ENCODE measurements around the gene GRIK2.

The GRIK2 gene

DNA sequence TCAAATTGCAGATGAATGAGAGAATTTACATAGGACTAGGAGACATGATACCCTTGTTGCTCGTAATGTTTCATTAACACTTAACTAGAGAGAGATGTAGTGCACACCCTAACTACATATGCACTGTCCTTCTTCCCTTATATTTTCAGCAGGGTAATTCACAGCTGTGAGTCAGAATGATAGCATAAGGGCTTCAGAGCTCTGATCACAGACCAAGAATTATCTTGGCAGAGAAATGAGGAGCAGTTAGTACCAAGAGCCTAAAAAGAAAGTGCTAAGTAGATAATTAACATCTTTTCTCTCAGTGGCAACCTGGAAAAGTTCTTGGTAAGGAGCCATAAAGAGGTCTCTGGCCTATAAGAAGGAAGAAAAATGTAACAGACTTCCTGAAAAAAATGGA lies 35.8 kb downstream of the GRIK2 start:
- no peak for DNase-seq (ENCODE audit: low read depth, low spot score)
- no CpG with 5 or more reads among the region's 1 CpG for WGBS (ENCODE audit: insufficient coverage, insufficient read length)
- Histone ChIP-seq H3K9me3 (ENCODE audit: control insufficient read depth, insufficient read depth, low read length) (no peaks in the 10 kb centered on the region), H3K36me3 (ENCODE audit: control insufficient read depth, insufficient read depth, low read length) (no peaks in the 10 kb centered on the region), H3K4me3 (ENCODE audit: low read length) (no peak overlapping the region), H3K4me1 (ENCODE audit: control insufficient read depth, insufficient read depth, low read length) (no peaks in the 10 kb centered on the region), H3K27ac (ENCODE audit: low read length) (no peak overlapping the region), H3K27me3 (ENCODE audit: control insufficient read depth, insufficient read depth, low read length) (no peaks in the 10 kb centered on the region)

DNA sequence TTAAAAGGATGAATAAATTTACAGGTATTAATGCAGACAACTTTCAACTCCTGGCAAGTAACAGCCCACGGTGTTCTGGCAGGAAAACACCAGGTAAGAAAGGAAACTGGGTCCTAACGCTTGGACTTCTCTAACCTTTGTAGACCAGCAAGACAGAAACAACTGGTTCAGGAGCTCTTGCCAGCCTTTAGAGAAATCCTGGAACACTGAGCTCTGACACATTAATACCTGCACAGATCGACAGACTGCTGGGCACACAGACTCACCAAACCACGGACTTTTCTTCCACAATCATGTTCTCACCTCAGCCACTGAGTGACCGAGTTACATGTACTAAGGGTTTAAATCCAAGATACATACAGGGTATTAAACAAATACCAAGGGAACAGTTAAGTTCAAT lies 36.3 kb downstream of the GRIK2 start:
- no peaks in the 10 kb centered on the region for H3K9me3 ChIP-seq (ENCODE audit: control insufficient read depth, insufficient read depth, low read length)
- H3K4me1 ChIP-seq (ENCODE audit: control insufficient read depth, insufficient read depth, low read length) = no peaks in the 10 kb centered on the region
- H3K4me3 ChIP-seq (ENCODE audit: low read length) = no peak overlapping the region
- DNase-seq (ENCODE audit: low read depth, low spot score) = no peak
- no CpG with 5 or more reads among the region's 5 CpGs for WGBS (ENCODE audit: insufficient coverage, insufficient read length)
- H3K27me3 ChIP-seq (ENCODE audit: control insufficient read depth, insufficient read depth, low read length) = no peaks in the 10 kb centered on the region
- no peak overlapping the region for H3K27ac ChIP-seq (ENCODE audit: low read length)
- H3K36me3 ChIP-seq (ENCODE audit: control insufficient read depth, insufficient read depth, low read length) = no peaks in the 10 kb centered on the region

GRCh38 chr6:101433141-101433540 lies 39.6 kb downstream of the GRIK2 start:
- no CpG with 5 or more reads among the region's 5 CpGs for WGBS (ENCODE audit: insufficient coverage, insufficient read length)
- H3K4me1 ChIP-seq (ENCODE audit: control insufficient read depth, insufficient read depth, low read length) = no peaks in the 10 kb centered on the region

GRCh38 chr6:101434601-101435000 lies 41.1 kb downstream of the GRIK2 start:
- Histone ChIP-seq H3K36me3 (ENCODE audit: control insufficient read depth, insufficient read depth, low read length) (no peaks in the 10 kb centered on the region), H3K27me3 (ENCODE audit: control insufficient read depth, insufficient read depth, low read length) (no peaks in the 10 kb centered on the region), H3K4me3 (ENCODE audit: low read length) (no peak overlapping the region), H3K27ac (ENCODE audit: low read length) (no peak overlapping the region), H3K9me3 (ENCODE audit: control insufficient read depth, insufficient read depth, low read length) (no peaks in the 10 kb centered on the region), H3K4me1 (ENCODE audit: control insufficient read depth, insufficient read depth, low read length) (no peaks in the 10 kb centered on the region)
- no CpG with 5 or more reads among the region's 2 CpGs for WGBS (ENCODE audit: insufficient coverage, insufficient read length)
- no peak for DNase-seq (ENCODE audit: low read depth, low spot score)

More at GRCh38 chr6:101433141-101433540, 39.6 kb downstream of the GRIK2 start:
- H3K27ac ChIP-seq (ENCODE audit: low read length) = no peak overlapping the region
- no peak for DNase-seq (ENCODE audit: low read depth, low spot score)
- H3K9me3 ChIP-seq (ENCODE audit: control insufficient read depth, insufficient read depth, low read length) = no peaks in the 10 kb centered on the region
- H3K36me3 ChIP-seq (ENCODE audit: control insufficient read depth, insufficient read depth, low read length) = no peaks in the 10 kb centered on the region
- H3K27me3 ChIP-seq (ENCODE audit: control insufficient read depth, insufficient read depth, low read length) = no peaks in the 10 kb centered on the region
- no peak overlapping the region for H3K4me3 ChIP-seq (ENCODE audit: low read length)

GRCh38 chr6:101435038-101435437 lies 41.5 kb downstream of the GRIK2 start:
- H3K4me3 ChIP-seq (ENCODE audit: low read length) = no peak overlapping the region
- H3K36me3 ChIP-seq (ENCODE audit: control insufficient read depth, insufficient read depth, low read length) = no peaks in the 10 kb centered on the region
- H3K4me1 ChIP-seq (ENCODE audit: control insufficient read depth, insufficient read depth, low read length) = no peaks in the 10 kb centered on the region
- H3K27me3 ChIP-seq (ENCODE audit: control insufficient read depth, insufficient read depth, low read length) = no peaks in the 10 kb centered on the region
- no peaks in the 10 kb centered on the region for H3K9me3 ChIP-seq (ENCODE audit: control insufficient read depth, insufficient read depth, low read length)
- no peak overlapping the region for H3K27ac ChIP-seq (ENCODE audit: low read length)
- no CpG with 5 or more reads among the region's 1 CpG for WGBS (ENCODE audit: insufficient coverage, insufficient read length)
- DNase-seq (ENCODE audit: low read depth, low spot score) = no peak

GRCh38 chr6:101439790-101440189 lies 46.3 kb downstream of the GRIK2 start:
- H3K4me1 ChIP-seq (ENCODE audit: control insufficient read depth, insufficient read depth, low read length) = no peaks in the 10 kb centered on the region
- no peaks in the 10 kb centered on the region for H3K36me3 ChIP-seq (ENCODE audit: control insufficient read depth, insufficient read depth, low read length)
- H3K27me3 ChIP-seq (ENCODE audit: control insufficient read depth, insufficient read depth, low read length) = no peaks in the 10 kb centered on the region
- no peak overlapping the region for H3K27ac ChIP-seq (ENCODE audit: low read length)
- no CpG with 5 or more reads among the region's 1 CpG for WGBS (ENCODE audit: insufficient coverage, insufficient read length)
- DNase-seq (ENCODE audit: low read depth, low spot score) = no peak
- no peaks in the 10 kb centered on the region for H3K9me3 ChIP-seq (ENCODE audit: control insufficient read depth, insufficient read depth, low read length)
- H3K4me3 ChIP-seq (ENCODE audit: low read length) = no peak overlapping the region

DNA sequence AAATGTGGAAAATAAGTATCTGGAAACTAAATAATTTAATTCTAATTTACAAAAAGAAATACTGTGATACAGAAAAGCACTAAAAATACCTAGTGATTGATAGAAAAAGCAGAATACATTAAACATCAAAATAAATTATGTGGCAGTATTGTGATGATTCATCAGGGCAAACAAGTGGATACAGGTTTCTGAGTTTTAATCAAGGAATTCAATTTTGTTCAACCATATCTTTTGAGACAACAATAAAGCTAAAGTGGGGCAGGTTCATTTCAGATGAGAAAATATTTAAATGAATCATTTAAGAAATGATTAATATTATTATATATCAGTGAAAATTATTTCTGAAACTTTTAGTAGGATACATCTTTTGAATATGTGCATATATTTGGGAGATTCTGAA lies 49.8 kb downstream of the GRIK2 start:
- no peaks in the 10 kb centered on the region for H3K36me3 ChIP-seq (ENCODE audit: control insufficient read depth, insufficient read depth, low read length)
- no peaks in the 10 kb centered on the region for H3K27me3 ChIP-seq (ENCODE audit: control insufficient read depth, insufficient read depth, low read length)
- H3K4me3 ChIP-seq (ENCODE audit: low read length) = no peak overlapping the region
- no peaks in the 10 kb centered on the region for H3K9me3 ChIP-seq (ENCODE audit: control insufficient read depth, insufficient read depth, low read length)
- H3K27ac ChIP-seq (ENCODE audit: low read length) = no peak overlapping the region
- no peak for DNase-seq (ENCODE audit: low read depth, low spot score)
- no peaks in the 10 kb centered on the region for H3K4me1 ChIP-seq (ENCODE audit: control insufficient read depth, insufficient read depth, low read length)

- no peaks in the 10 kb centered on the region for H3K4me1 ChIP-seq (ENCODE audit: control insufficient read depth, insufficient read depth, low read length)
- H3K4me3 ChIP-seq (ENCODE audit: low read length) = no peak overlapping the region
- H3K36me3 ChIP-seq (ENCODE audit: control insufficient read depth, insufficient read depth, low read length) = no peaks in the 10 kb centered on the region
- no peaks in the 10 kb centered on the region for H3K9me3 ChIP-seq (ENCODE audit: control insufficient read depth, insufficient read depth, low read length)
- no CpG with 5 or more reads among the region's 1 CpG for WGBS (ENCODE audit: insufficient coverage, insufficient read length)
- H3K27ac ChIP-seq (ENCODE audit: low read length) = no peak overlapping the region
- no peak for DNase-seq (ENCODE audit: low read depth, low spot score)
- no peaks in the 10 kb centered on the region for H3K27me3 ChIP-seq (ENCODE audit: control insufficient read depth, insufficient read depth, low read length)
Measured at GRCh38 chr6:101444717-101445116, 51.2 kb downstream of the GRIK2 start.

GRCh38 chr6:101445527-101445926 lies 52.0 kb downstream of the GRIK2 start:
- Histone ChIP-seq H3K4me3 (ENCODE audit: low read length) (no peak overlapping the region), H3K36me3 (ENCODE audit: control insufficient read depth, insufficient read depth, low read length) (no peaks in the 10 kb centered on the region), H3K9me3 (ENCODE audit: control insufficient read depth, insufficient read depth, low read length) (no peaks in the 10 kb centered on the region), H3K27me3 (ENCODE audit: control insufficient read depth, insufficient read depth, low read length) (no peaks in the 10 kb centered on the region), H3K27ac (ENCODE audit: low read length) (no peak overlapping the region), H3K4me1 (ENCODE audit: control insufficient read depth, insufficient read depth, low read length) (no peaks in the 10 kb centered on the region)
- no peak for DNase-seq (ENCODE audit: low read depth, low spot score)
- no CpG with 5 or more reads among the region's 2 CpGs for WGBS (ENCODE audit: insufficient coverage, insufficient read length)

GRCh38 chr6:101450901-101451300 lies 57.4 kb downstream of the GRIK2 start:
- H3K36me3 ChIP-seq (ENCODE audit: control insufficient read depth, insufficient read depth, low read length) = no peaks in the 10 kb centered on the region
- H3K4me1 ChIP-seq (ENCODE audit: control insufficient read depth, insufficient read depth, low read length) = no peaks in the 10 kb centered on the region
- H3K9me3 ChIP-seq (ENCODE audit: control insufficient read depth, insufficient read depth, low read length) = no peaks in the 10 kb centered on the region
- no CpG with 5 or more reads among the region's 5 CpGs for WGBS (ENCODE audit: insufficient coverage, insufficient read length)
- no peak for DNase-seq (ENCODE audit: low read depth, low spot score)
- H3K4me3 ChIP-seq (ENCODE audit: low read length) = no peak overlapping the region
- no peak overlapping the region for H3K27ac ChIP-seq (ENCODE audit: low read length)
- no peaks in the 10 kb centered on the region for H3K27me3 ChIP-seq (ENCODE audit: control insufficient read depth, insufficient read depth, low read length)

GRCh38 chr6:101451981-101452380 lies 58.5 kb downstream of the GRIK2 start:
- WGBS (ENCODE audit: insufficient coverage, insufficient read length) = no CpG with 5 or more reads among the region's 1 CpG
- Histone ChIP-seq H3K36me3 (ENCODE audit: control insufficient read depth, insufficient read depth, low read length) (no peaks in the 10 kb centered on the region), H3K27me3 (ENCODE audit: control insufficient read depth, insufficient read depth, low read length) (no peaks in the 10 kb centered on the region), H3K4me1 (ENCODE audit: control insufficient read depth, insufficient read depth, low read length) (no peaks in the 10 kb centered on the region), H3K9me3 (ENCODE audit: control insufficient read depth, insufficient read depth, low read length) (no peaks in the 10 kb centered on the region), H3K4me3 (ENCODE audit: low read length) (no peak overlapping the region), H3K27ac (ENCODE audit: low read length) (no peak overlapping the region)
- no peak for DNase-seq (ENCODE audit: low read depth, low spot score)
